ENCODE data around the gene PCGF6.

Gene PCGF6

GRCh38 chr10:103281753-103282152 is 69.2 kb downstream of the PCGF6 start:
- Histone ChIP-seq H3K9ac (ENCODE audit: low read length) (no peak overlapping the region), H3K4me2 (ENCODE audit: low read length) (no peak overlapping the region), H2AFZ (ENCODE audit: low read length) (no peak overlapping the region)

DNA sequence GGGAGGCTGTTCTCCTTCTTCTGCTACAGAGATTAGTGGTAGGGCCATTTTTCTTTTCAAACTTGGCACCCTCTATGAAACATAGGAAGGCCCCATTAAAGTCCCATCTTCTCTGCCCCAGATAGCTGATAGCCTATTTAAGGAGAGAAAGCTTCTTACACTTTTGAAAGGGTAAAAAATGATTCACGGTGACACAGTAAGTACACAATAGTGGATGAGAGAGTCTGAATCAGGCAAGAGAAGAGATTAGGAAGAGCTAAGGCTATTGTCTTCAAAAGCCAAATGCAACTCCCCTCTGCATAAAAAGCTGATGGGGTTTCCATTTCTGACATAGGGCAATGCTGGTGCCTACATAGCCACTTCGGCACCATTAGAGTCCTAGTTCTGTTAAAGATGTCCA is 70.4 kb downstream of the PCGF6 start:
- H3K79me2 ChIP-seq (ENCODE audit: insufficient read depth, low read length), result no peaks in the 10 kb centered on the region
- H3K9ac ChIP-seq (ENCODE audit: low read length), result no peak overlapping the region
- H3K4me1 ChIP-seq (ENCODE audit: insufficient read depth, low read length, severe bottlenecking), result no peaks in the 10 kb centered on the region
- no peak overlapping the region for H3K4me2 ChIP-seq (ENCODE audit: low read length)
- no peaks in the 10 kb centered on the region for H3F3A ChIP-seq (ENCODE audit: insufficient read depth, low read length)
- H3K36me3 ChIP-seq (ENCODE audit: insufficient read depth, low read length), result no peaks in the 10 kb centered on the region
- H2AFZ ChIP-seq (ENCODE audit: low read length), result no peak overlapping the region
- H3K9me3 ChIP-seq (ENCODE audit: low read length), result no peaks in the 10 kb centered on the region
- no peaks in the 10 kb centered on the region for H3K27me3 ChIP-seq (ENCODE audit: insufficient read depth, low read length)
- H3K4me3 ChIP-seq (ENCODE audit: low read depth, low read length, poor library complexity, severe bottlenecking), result no peak overlapping the region
- TF ChIP-seq CTCF (IDR thresholded peaks at IDR 0.05; ENCODE audit: low read length), result no peak
- TF ChIP-seq EZH2 (IDR thresholded peaks at IDR 0.05; ENCODE audit: borderline replicate concordance, low read length), result no peak
- no peaks in the 10 kb centered on the region for H4K20me1 ChIP-seq (ENCODE audit: insufficient read depth, low read length)
- no peaks in the 10 kb centered on the region for H3K9me2 ChIP-seq (ENCODE audit: low read depth, low read length)
- H3K27ac ChIP-seq (ENCODE audit: low read depth, low read length, poor library complexity, severe bottlenecking), result no peak overlapping the region

More at GRCh38 chr10:103281753-103282152, 69.2 kb downstream of the PCGF6 start:
- Histone ChIP-seq H3K79me2 (ENCODE audit: insufficient read depth, low read length) (no peaks in the 10 kb centered on the region), H3K27ac (ENCODE audit: low read depth, low read length, poor library complexity, severe bottlenecking) (no peak overlapping the region), H3K9me2 (ENCODE audit: low read depth, low read length) (no peaks in the 10 kb centered on the region), H3K4me1 (ENCODE audit: insufficient read depth, low read length, severe bottlenecking) (no peaks in the 10 kb centered on the region), H3K36me3 (ENCODE audit: insufficient read depth, low read length) (no peaks in the 10 kb centered on the region), H3K9me3 (ENCODE audit: low read length) (no peaks in the 10 kb centered on the region), H3K27me3 (ENCODE audit: insufficient read depth, low read length) (no peaks in the 10 kb centered on the region), H4K20me1 (ENCODE audit: insufficient read depth, low read length) (no peaks in the 10 kb centered on the region), H3F3A (ENCODE audit: insufficient read depth, low read length) (no peaks in the 10 kb centered on the region), H3K4me3 (ENCODE audit: low read depth, low read length, poor library complexity, severe bottlenecking) (no peak overlapping the region)
- TF ChIP-seq CTCF (IDR thresholded peaks at IDR 0.05; ENCODE audit: low read length), result no peak
- no peak for TF ChIP-seq EZH2 (IDR thresholded peaks at IDR 0.05; ENCODE audit: borderline replicate concordance, low read length)

- H3K9me3 ChIP-seq (ENCODE audit: low read length), result no peaks in the 10 kb centered on the region
- H3K4me2 ChIP-seq (ENCODE audit: low read length), result no peak overlapping the region
- no peaks in the 10 kb centered on the region for H4K20me1 ChIP-seq (ENCODE audit: insufficient read depth, low read length)
- H3F3A ChIP-seq (ENCODE audit: insufficient read depth, low read length), result no peaks in the 10 kb centered on the region
- H3K36me3 ChIP-seq (ENCODE audit: insufficient read depth, low read length), result no peaks in the 10 kb centered on the region
- H3K27ac ChIP-seq (ENCODE audit: low read depth, low read length, poor library complexity, severe bottlenecking), result no peak overlapping the region
- no peaks in the 10 kb centered on the region for H3K27me3 ChIP-seq (ENCODE audit: insufficient read depth, low read length)
- H2AFZ ChIP-seq (ENCODE audit: low read length), result no peak overlapping the region
- no peak overlapping the region for H3K9ac ChIP-seq (ENCODE audit: low read length)
- H3K4me1 ChIP-seq (ENCODE audit: insufficient read depth, low read length, severe bottlenecking), result no peaks in the 10 kb centered on the region
- no peaks in the 10 kb centered on the region for H3K9me2 ChIP-seq (ENCODE audit: low read depth, low read length)
- H3K4me3 ChIP-seq (ENCODE audit: low read depth, low read length, poor library complexity, severe bottlenecking), result no peak overlapping the region
- no peaks in the 10 kb centered on the region for H3K79me2 ChIP-seq (ENCODE audit: insufficient read depth, low read length)
- no peak for TF ChIP-seq EZH2 (IDR thresholded peaks at IDR 0.05; ENCODE audit: borderline replicate concordance, low read length)
- no peak for TF ChIP-seq CTCF (IDR thresholded peaks at IDR 0.05; ENCODE audit: low read length)
Measured at GRCh38 chr10:103280031-103280430, 70.9 kb downstream of the PCGF6 start.
